Iris pigment epithelial cell (primary cell): ENCODE data around the gene AFAP1L2.
A peak's percentile ranks its signal among the peaks of the same experiment; 100 is the strongest.
"Not testable (repeated sequence)": the region's sequence is repeated elsewhere in the genome, so short reads cannot be mapped to it uniquely, and the experiment has no call there.

Source experiments
- DNase-seq: peaks from one replicate; pipeline ENCODE4 v3.0.0-alpha.2; 2011; ENCODE audit warnings: low read depth

The AFAP1L2 gene

GRCh38 chr10:114336823-114337509 is 67.3 kb downstream of the AFAP1L2 start:
- no peak for DNase-seq

- DNase-seq: no peak
Observed at GRCh38 chr10:114335614-114336013, 68.7 kb downstream of the AFAP1L2 start.

GRCh38 chr10:114334301-114334700 is 70.0 kb downstream of the AFAP1L2 start:
- no peak for DNase-seq

DNA sequence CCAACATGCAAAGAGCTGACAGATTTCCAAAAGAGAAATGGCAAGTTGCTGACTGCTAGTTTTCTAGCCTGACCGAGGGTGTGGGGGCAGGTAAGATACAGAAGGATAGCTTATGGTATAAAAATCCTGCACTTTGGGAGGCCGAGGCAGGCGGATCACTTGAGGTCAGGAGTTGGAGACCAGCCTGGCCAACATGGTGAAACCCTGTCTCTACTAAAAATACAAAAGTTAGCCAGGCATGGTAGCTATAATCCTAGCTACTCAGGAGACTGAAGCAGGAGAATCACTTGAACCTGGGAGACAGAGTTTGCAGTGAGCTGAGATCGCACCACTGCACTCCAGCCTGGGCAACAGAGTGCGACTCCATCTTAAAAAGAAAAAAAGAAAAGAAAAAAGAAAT is 70.9 kb downstream of the AFAP1L2 start:
- not testable (repeated sequence) for DNase-seq

- DNase-seq: no peak
Observed at GRCh38 chr10:114332301-114333192, 71.8 kb downstream of the AFAP1L2 start.

- no peak for DNase-seq
Observed at GRCh38 chr10:114329634-114330365, 74.5 kb downstream of the AFAP1L2 start.

- DNase-seq: no peak
Observed at GRCh38 chr10:114328874-114329273, 75.4 kb downstream of the AFAP1L2 start.

GRCh38 chr10:114328441-114328812 is 75.9 kb downstream of the AFAP1L2 start:
- no peak for DNase-seq

DNA sequence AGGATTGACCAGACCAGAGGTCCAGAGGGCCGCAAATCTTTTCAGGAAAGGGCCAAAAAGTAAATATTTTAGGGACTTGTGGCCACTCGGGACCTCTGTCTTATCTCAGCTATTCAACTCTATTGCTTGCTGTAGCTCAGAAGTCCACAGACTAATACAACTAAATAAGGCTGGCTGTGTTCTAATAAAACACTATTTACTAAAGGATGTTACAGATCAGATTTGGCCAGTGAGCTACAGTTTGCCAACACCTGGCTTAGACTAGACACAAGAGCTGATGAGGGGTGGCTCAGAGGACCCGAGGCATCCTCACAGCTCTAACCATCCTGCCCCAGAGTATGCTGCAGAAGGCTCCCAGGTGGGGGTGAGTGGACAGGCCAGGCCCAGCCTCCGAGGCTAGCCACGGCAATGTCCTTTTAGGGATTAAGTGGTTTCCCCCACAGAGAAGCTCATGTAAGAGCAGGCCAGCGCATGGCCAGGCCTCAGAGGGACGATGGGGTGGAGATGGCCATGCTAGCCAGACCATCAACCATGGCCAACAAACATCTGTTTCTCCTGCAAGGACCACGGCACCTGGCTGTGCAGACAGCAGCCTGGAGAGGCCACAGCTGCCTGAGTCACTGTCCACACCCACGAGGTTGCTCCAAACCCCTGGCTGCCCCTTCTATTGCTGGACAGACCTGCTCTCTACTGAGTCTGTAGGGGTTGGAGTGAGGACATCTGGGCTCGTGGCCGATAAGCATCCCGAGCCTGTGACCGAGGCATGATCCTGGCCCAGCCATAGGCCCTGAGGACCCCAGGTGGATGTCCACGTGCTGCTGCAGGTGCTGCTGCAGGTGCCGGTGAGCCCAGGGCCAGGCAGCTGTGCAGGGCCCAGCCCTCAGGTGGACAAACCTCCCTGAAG is 76.5 kb downstream of the AFAP1L2 start:
- DNase-seq: no peak

GRCh38 chr10:114326795-114327194 is 77.5 kb downstream of the AFAP1L2 start:
- DNase-seq: no peak

DNA sequence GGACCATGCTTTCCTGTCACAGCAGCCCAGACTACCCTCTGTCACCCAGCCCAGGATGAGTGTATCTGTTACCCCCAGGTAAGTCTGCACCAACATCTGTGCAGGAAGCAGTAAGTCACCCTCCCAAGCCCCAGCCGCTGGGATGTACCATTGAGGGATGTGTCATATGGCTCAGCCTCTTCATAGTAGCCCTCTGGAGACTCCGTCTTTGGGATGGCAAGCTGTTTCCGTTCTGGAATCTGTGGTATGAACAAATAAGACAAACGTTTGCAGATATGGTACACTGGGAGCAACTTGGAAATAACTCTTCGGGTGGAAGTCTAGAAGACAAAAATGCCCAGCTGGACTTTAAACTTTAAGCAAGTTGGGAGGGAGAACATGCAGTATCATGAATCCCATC is 81.3 kb downstream of the AFAP1L2 start:
- DNase-seq: no peak

DNA sequence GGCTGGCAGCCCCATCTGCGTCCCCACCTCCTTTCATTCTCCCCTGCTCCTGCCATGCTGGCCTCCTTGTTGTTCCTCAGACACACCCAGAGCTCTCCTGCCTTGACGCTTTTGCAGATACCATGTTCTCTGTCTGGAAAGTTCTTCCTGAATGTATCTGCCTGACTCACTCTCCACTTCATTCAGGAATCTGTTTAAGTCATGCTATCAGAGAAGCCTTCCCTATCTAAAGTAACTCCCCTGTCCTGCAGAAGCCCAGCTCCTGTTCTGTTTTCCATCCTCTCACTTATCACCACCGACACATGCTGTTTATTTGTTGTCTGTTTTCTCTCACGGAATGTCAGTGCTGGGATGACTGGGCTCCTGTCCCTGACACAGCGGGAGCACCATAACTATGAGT is 82.0 kb downstream of the AFAP1L2 start:
- DNase-seq: peak; percentile 12

GRCh38 chr10:114320249-114321116 is 83.8 kb downstream of the AFAP1L2 start:
- peak; percentile 25 for DNase-seq

DNA sequence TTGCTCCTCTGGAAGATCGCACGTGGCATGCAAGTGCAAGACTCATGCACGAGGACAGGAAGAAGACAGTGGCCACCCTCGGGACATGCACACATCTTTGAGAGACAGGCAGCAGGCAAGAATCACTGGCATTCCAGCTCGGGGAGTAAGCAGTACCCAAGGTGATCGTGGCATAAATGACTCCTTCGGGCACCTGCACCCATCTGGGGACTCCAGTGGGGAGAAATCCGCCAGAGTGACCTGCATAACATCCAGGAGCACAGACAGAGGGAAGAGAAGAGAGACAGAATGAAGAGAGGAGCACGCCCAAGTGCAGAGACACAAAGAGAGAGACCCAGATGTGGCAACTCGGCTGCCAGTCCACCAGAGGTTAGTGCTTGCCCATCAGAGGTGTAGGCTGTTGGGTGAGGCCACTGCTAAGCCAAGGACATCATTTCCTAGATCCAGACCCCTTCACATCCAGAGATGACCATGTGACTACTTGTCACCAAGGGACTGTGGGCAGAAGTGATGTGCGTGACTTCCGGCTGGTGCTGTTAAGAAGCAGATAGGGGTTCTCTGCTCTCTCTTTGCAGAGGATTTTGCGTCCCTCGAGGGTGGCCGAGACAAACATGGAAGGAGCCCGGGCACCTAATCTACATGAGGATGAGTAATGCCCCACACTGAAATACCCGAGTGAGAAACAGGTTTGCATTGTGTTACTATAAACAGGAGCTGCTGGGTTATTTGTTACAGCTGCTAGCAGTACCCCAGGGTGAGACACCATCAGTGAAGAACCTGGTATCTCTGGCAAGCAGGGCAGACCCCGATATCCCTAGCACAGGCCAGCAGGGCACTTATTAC is 84.7 kb downstream of the AFAP1L2 start:
- no peak for DNase-seq

DNA sequence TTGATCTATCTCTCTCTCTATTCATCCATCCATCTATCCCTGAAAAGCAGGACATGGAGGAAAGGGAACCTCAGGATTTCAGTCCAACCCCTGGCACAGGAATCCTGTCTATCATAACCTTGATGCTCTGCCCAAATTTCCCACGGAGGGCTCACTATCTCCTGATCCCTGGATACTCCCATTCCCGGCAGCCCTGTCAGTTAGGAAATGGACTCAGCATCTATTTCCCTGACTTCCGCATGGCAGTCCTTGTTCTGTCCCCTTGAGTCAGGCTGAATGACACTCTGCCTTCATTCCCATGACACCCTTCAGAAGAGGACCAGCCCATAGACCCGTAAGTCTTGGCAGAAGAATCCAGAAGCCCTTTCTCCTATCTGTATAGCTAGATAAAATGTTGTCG is 87.6 kb downstream of the AFAP1L2 start:
- no peak for DNase-seq

DNA sequence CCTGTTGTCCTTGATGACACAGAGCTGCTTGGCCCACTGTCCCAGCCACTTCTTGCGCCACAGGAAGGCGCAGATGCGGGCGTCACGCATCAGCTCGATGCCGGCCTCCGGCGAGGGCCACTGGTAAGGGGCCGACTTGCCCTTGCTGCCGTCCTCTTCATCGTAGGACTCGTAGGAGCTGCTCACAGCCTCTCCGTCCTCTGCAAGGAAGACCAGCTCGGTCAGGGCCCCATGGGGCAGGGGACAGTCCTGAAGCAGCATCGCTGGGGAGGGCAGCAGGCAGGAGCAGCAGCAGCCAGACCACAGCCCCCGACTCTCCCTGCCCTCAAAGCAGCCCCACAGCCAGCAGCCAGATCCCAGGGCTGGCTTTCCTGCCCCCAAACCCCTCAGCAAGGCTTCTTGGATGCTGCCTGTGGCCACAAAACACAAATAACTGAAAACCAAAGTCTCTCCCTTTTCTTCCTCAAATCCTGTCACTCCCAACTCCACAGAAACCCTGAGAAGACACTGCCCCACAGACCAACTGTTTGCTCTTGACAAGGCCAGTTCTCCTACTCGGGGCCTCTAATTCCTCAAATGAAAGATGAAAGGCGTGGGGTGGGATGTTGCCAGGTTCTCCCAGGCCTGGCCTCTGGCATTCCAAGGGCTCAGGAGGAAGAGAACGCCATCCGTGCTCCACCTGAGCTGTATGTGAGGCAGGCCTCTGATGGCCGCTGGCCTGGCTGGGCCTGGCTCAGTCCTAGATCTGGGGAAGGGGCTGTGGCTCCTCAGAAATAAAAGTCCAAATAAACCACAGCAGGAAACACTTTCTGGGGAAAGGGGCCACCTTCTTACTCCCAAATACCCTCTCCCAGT is 88.5 kb downstream of the AFAP1L2 start:
- no peak for DNase-seq

- no peak for DNase-seq
Observed at GRCh38 chr10:114313866-114314265, 90.4 kb downstream of the AFAP1L2 start.

DNA sequence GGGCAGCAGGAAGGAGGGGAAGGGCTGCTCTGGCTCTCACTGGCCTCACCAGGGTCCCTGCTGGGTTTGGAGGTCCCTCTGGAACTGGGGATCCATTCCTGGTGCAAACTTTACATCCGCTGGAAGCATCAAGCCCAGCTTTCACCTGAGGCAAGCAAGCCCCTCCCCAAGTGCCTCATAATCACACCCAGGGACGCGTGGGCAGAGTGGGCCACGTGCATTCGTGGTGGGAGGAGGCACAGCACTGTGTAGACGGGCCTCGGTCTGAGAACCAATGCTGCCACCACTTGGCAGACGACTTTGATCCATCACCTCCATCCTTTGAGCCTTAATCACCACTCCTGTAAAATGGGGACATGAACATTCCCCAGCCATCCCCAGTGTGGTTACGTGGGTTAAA is 91.2 kb downstream of the AFAP1L2 start:
- no peak for DNase-seq
